Thymus (tissue), 2 donors: ENCODE measurements around the gene PPM1J. TPM values are rescaled to one million over a fixed set of nuclear protein-coding genes. Genes with fewer than 3 reads are reported as not detected.

Source experiments
- polyA plus RNA-seq: library from polyadenylated mRNA; stranded (reverse); fragments of 200-250 nt; gene quantifications from one replicate; pipeline ENCODE4 v1.2.3, GENCODE V29; 2013
- total RNA-seq: library from RNA; stranded (reverse); fragments of 120-200 nt; gene quantifications from one replicate; pipeline ENCODE4 v1.2.4, GENCODE V29; 2013
- donor health status: healthy.

Gene PPM1J
- total and polyA plus RNA-seq, 2 donors, result 1.7 to 8.4 TPM

Other genes with a start within 250 kb of the PPM1J start
- gene WNT2B, start 206.4 kb downstream of the PPM1J start, total RNA-seq, result 0.42 TPM
- 0.64 TPM for gene WNT2B, start 206.4 kb downstream of the PPM1J start, polyA plus RNA-seq
- 13.9 TPM for gene ST7L, start 96.2 kb downstream of the PPM1J start, total RNA-seq
- gene ST7L, start 96.2 kb downstream of the PPM1J start, polyA plus RNA-seq, result 13.4 TPM
- 249 TPM for gene CAPZA1, start 95.5 kb downstream of the PPM1J start, total RNA-seq
- gene CAPZA1, start 95.5 kb downstream of the PPM1J start, polyA plus RNA-seq, result 149 TPM
- 33.6 TPM for gene MOV10, start 40.7 kb downstream of the PPM1J start, total RNA-seq
- gene MOV10, start 40.7 kb downstream of the PPM1J start, polyA plus RNA-seq, result 62.9 TPM
- gene RHOC, start 8.2 kb downstream of the PPM1J start, total RNA-seq, result 78.2 TPM
- 227 TPM for gene RHOC, start 8.2 kb downstream of the PPM1J start, polyA plus RNA-seq
- gene SLC16A1, start 240.9 kb upstream of the PPM1J start, total RNA-seq, result 28.6 TPM
- gene SLC16A1, start 240.9 kb upstream of the PPM1J start, polyA plus RNA-seq, result 19.4 TPM